SK-N-SH (cell line): Measurements from ENCODE around the gene BEX4. TPM values are rescaled to one million over a fixed set of nuclear protein-coding genes. Genes with fewer than 3 reads are reported as not detected.

Experiments used
- CTCF ChIA-PET: fragments of 300-600, 350-600 bp; formaldehyde crosslinking; extraction: SDS; loops from one replicate; lab custom pipeline; 2021; lab: Yijun Ruan, JAX
- POLR2A ChIA-PET: fragments of 350-600 bp; sonication (Branson Sonifier 250); formaldehyde crosslinking; extraction: SDS; loops from one replicate; lab custom pipeline; 2020; ENCODE audit warnings: antibody characterized with exemption, inconsistent platforms; lab: Yijun Ruan, JAX
- DNase-seq: peaks from one replicate; pipeline ENCODE4 v3.0.0; 2012
- H2AFZ ChIP-seq: fragments of 200-600 bp; sonication (generic); 2 replicates; pipeline ENCODE4 v1.8.1; 2016; ENCODE audit warnings: antibody characterized with exemption, mild to moderate bottlenecking, low read depth
- H3F3A ChIP-seq: fragments of 200-600 bp; sonication (generic); replicated peaks from 2 replicates; pipeline ENCODE3; 2016; ENCODE audit warnings: antibody characterized with exemption, mild to moderate bottlenecking; ENCODE audit not compliant: insufficient read depth
- H3K27ac ChIP-seq, 2 experiments: fragments of 200-500 bp in 1 of 2; fragments of 200-600 bp in 1 of 2; sonication (Bioruptor generic) in 1 of 2; sonication (generic), shearing (Covaris generic) in 1 of 2; 2 replicates each; pipeline versions ENCODE4 v1.5.1 to v1.6.1; 2014 to 2016; ENCODE audit warnings: low read depth in 2 of 2, inconsistent platforms in 1 of 2, low read length in 1 of 2, mild to moderate bottlenecking in 1 of 2, mixed read lengths in 1 of 2
- H3K27me3 ChIP-seq: fragments of 200-600 bp; sonication (generic), shearing (Covaris generic); 2 replicates; pipeline ENCODE4 v1.6.1; 2016; ENCODE audit warnings: mixed run types; ENCODE audit not compliant: insufficient read depth
- H3K36me3 ChIP-seq, 2 experiments: fragments of 200-500 bp in 1 of 2; fragments of 200-600 bp in 1 of 2; sonication (Bioruptor generic) in 1 of 2; sonication (generic) in 1 of 2; replicated peaks in 1 of 2; 2 replicates each; pipeline versions ENCODE3 to v1.5.1; 2014 to 2016; ENCODE audit warnings: low read length in 1 of 2, mild to moderate bottlenecking in 1 of 2; ENCODE audit not compliant: insufficient read depth in 2 of 2, control insufficient read depth in 1 of 2
- H3K4me1 ChIP-seq, 2 experiments: fragments of 200-500 bp in 1 of 2; fragments of 200-600 bp in 1 of 2; sonication (Bioruptor generic) in 1 of 2; sonication (generic), shearing (Covaris generic) in 1 of 2; 2 replicates each; pipeline versions ENCODE4 v1.5.1 to v1.6.1; 2014 to 2016; ENCODE audit warnings: low read depth in 1 of 2, low read length in 1 of 2, mixed run types in 1 of 2; ENCODE audit not compliant: insufficient read depth in 2 of 2, control insufficient read depth in 1 of 2
- H3K4me2 ChIP-seq: fragments of 200-600 bp; sonication (generic), shearing (Covaris generic); 2 replicates; pipeline ENCODE4 v1.6.1; 2017; ENCODE audit warnings: mixed run types
- H3K4me3 ChIP-seq, 2 experiments: fragments of 200-500 bp in 1 of 2; fragments of 200-600 bp in 1 of 2; sonication (Bioruptor generic) in 1 of 2; sonication (generic), shearing (Covaris generic) in 1 of 2; 2 replicates each; pipeline versions ENCODE4 v1.5.1 to v1.8.1; 2014 to 2016; ENCODE audit warnings: low read depth in 2 of 2, inconsistent platforms in 1 of 2, low read length in 1 of 2, mild to moderate bottlenecking in 1 of 2, mixed read lengths in 1 of 2, moderate library complexity in 1 of 2
- H3K79me2 ChIP-seq: fragments of 200-600 bp; sonication (generic); 2 replicates; pipeline ENCODE4 v1.8.1; 2017; ENCODE audit warnings: mild to moderate bottlenecking; ENCODE audit not compliant: insufficient read depth
- H3K9ac ChIP-seq: fragments of 200-600 bp; sonication (generic); 2 replicates; pipeline ENCODE4 v1.6.1; 2017; ENCODE audit warnings: mixed run types
- H3K9me2 ChIP-seq: fragments of 200-600 bp; sonication (generic); 2 replicates; pipeline ENCODE4 v1.6.1; 2017; ENCODE audit warnings: mixed run types
- H3K9me3 ChIP-seq: fragments of 200-600 bp; sonication (generic); 2 replicates; pipeline ENCODE4 v1.6.1; 2017; ENCODE audit warnings: mixed run types, mild to moderate bottlenecking, moderate library complexity
- H4K20me1 ChIP-seq: fragments of 200-600 bp; sonication (generic); 2 replicates; pipeline ENCODE4 v1.6.1; 2017; ENCODE audit warnings: mild to moderate bottlenecking, mixed run types; ENCODE audit not compliant: insufficient read depth
- CHD2 ChIP-seq: fragments of 150-350 bp; IDR thresholded peaks from 2 replicates; pipeline ENCODE4 v1.6.1; 2018; ENCODE audit warnings: low read length; ENCODE audit not compliant: partially characterized antibody
- CTCF ChIP-seq: fragments of 200-600 bp; sonication (generic); IDR thresholded peaks from 2 replicates; pipeline ENCODE4 v1.6.1; 2017; ENCODE audit warnings: antibody characterized with exemption, mild to moderate bottlenecking, moderate library complexity
- FOSL2 ChIP-seq: IDR thresholded peaks from 2 replicates; pipeline ENCODE4 v1.4.0; 2012; ENCODE audit warnings: low read depth, mild to moderate bottlenecking, moderate library complexity, borderline replicate concordance
- GABPA ChIP-seq: IDR thresholded peaks from 2 replicates; pipeline ENCODE4 v1.4.0; 2012; ENCODE audit warnings: low read depth, mild to moderate bottlenecking
- IRF3 ChIP-seq: fragments of 150-350 bp; IDR thresholded peaks from 2 replicates; pipeline ENCODE4 v1.6.1; 2016; ENCODE audit warnings: mild to moderate bottlenecking, low read depth, low read length
- JUND ChIP-seq: IDR thresholded peaks from 2 replicates; pipeline ENCODE4 v1.4.0; 2012
- NRF1 ChIP-seq: IDR thresholded peaks from 2 replicates; pipeline ENCODE4 v1.6.1; 2012; ENCODE audit warnings: low read depth, mild to moderate bottlenecking, low read length
- RCOR1 ChIP-seq: fragments of 150-350 bp; IDR thresholded peaks from 2 replicates; pipeline ENCODE4 v1.6.1; 2017; ENCODE audit warnings: antibody characterized with exemption, low read length
- RFX5 ChIP-seq: IDR thresholded peaks from 2 replicates; pipeline ENCODE4 v1.6.1; 2012; ENCODE audit warnings: mild to moderate bottlenecking, improper control_type of control experiment, low read length
- SIN3A ChIP-seq: IDR thresholded peaks from 2 replicates; pipeline ENCODE4 v1.6.1; 2012; ENCODE audit warnings: low read depth, mild to moderate bottlenecking, low read length, moderate library complexity, borderline replicate concordance
- TAF1 ChIP-seq: IDR thresholded peaks from 2 replicates; pipeline ENCODE4 v1.6.1; 2012; ENCODE audit warnings: low read depth, mild to moderate bottlenecking, low read length, moderate library complexity, borderline replicate concordance
- TCF12 ChIP-seq: IDR thresholded peaks from 2 replicates; pipeline ENCODE4 v1.4.0; 2012
- USF2 ChIP-seq: fragments of 150-350 bp; IDR thresholded peaks from 2 replicates; pipeline ENCODE4 v1.6.1; 2017; ENCODE audit warnings: antibody characterized with exemption, low read length, low read depth, borderline replicate concordance
- YY1 ChIP-seq: IDR thresholded peaks from 2 replicates; pipeline ENCODE4 v1.4.0; 2012; ENCODE audit warnings: low read depth, mild to moderate bottlenecking
- ZBTB33 ChIP-seq: IDR thresholded peaks from 2 replicates; pipeline ENCODE4 v1.4.0; 2012; ENCODE audit warnings: low read depth, borderline replicate concordance
- WGBS: methylation state at CpG from one replicate; pipeline ENCODE4 v1.1.6; 2017; ENCODE audit warnings: low lambda C conversion rate; 5-methylcytosine and 5-hydroxymethylcytosine counted together
- polyA plus RNA-seq, 3 experiments: library from polyadenylated mRNA; depleted of rRNA; stranded (reverse); fragments of >200 nt; gene quantifications; 2 replicates each; pipeline ENCODE4 v1.2.3, GENCODE V29; 2012

The BEX4 gene
- polyA plus RNA-seq, 1 of the 3 experiments (the other 2 are of a cell fraction), result 95.7 TPM

- Histone ChIP-seq H3K4me2 (no peak overlapping the region), H3K9ac (no peak overlapping the region), H3K36me3 (peaks cover 4 to 12% of the 10 kb centered on the region in 2 experiments), H3K79me2 (peaks cover 22% of the 10 kb centered on the region), H3K9me3 (no peaks in the 10 kb centered on the region), H3F3A (no peaks in the 10 kb centered on the region), H3K4me3 (no peak overlapping the region), H3K27me3 (no peaks in the 10 kb centered on the region), H3K27ac (no peak overlapping the region), H2AFZ (no peak overlapping the region), H3K4me1 (peaks cover 0 to 3% of the 10 kb centered on the region in 2 experiments; a peak in 2 of 4 replicates), H3K9me2 (no peaks in the 10 kb centered on the region), H4K20me1 (no peaks in the 10 kb centered on the region)
- 48% methylated on average over 5 of the region's 5 CpGs for WGBS
- DNase-seq, result no peak
- ChIA-PET POLR2A (no interaction called here), CTCF (interaction anchor here (1.0 kb wide), 1 partner anchor 40 kb away, joined by 4 read pairs; no protein-coding TSS in a partner anchor)
- TF ChIP-seq RCOR1 (no peak), CHD2 (no peak), SIN3A (no peak), JUND (no peak), TCF12 (no peak), CTCF (no peak), RFX5 (no peak), NRF1 (no peak), IRF3 (no peak), YY1 (no peak), ZBTB33 (no peak), FOSL2 (no peak), TAF1 (no peak), USF2 (no peak), GABPA (no peak)
Measured at GRCh38 chrX:103250977-103251376, 36.1 kb downstream of the BEX4 start.
